Duodenal mucosa (tissue), 2 donors: Measurements from ENCODE around the gene EDA.

Experiments used
- H3K27ac ChIP-seq: one replicate; pipeline ENCODE4 v1.7.0; 2013; ENCODE audit warnings: low read depth, low read length
- H3K27me3 ChIP-seq, 2 donors: one replicate each; pipeline ENCODE4 v1.7.0; 2013; ENCODE audit warnings: low read length in 2 of 2, control low read depth in 1 of 2; ENCODE audit not compliant: insufficient read depth in 2 of 2, control insufficient read depth in 1 of 2
- H3K36me3 ChIP-seq, 2 donors: one replicate each; pipeline ENCODE4 v1.7.0; 2013; ENCODE audit warnings: low read length in 2 of 2, control low read depth in 1 of 2; ENCODE audit not compliant: insufficient read depth in 2 of 2, control insufficient read depth in 1 of 2
- H3K4me1 ChIP-seq, 2 donors: one replicate each; pipeline ENCODE4 v1.7.0; 2013; ENCODE audit warnings: low read length in 2 of 2, control low read depth in 1 of 2; ENCODE audit not compliant: insufficient read depth in 2 of 2, control insufficient read depth in 1 of 2
- H3K4me3 ChIP-seq, 2 donors: one replicate each; pipeline ENCODE4 v1.7.0; 2013; ENCODE audit warnings: low read length in 2 of 2, low read depth in 1 of 2
- H3K9ac ChIP-seq, 2 donors: one replicate each; pipeline ENCODE4 v1.7.0; 2013; ENCODE audit warnings: low read length in 2 of 2, low read depth in 1 of 2
- H3K9me3 ChIP-seq, 2 donors: one replicate each; pipeline ENCODE4 v1.7.0; 2013; ENCODE audit warnings: low read length in 2 of 2, control low read depth in 1 of 2; ENCODE audit not compliant: control insufficient read depth in 1 of 2

Gene EDA

DNA sequence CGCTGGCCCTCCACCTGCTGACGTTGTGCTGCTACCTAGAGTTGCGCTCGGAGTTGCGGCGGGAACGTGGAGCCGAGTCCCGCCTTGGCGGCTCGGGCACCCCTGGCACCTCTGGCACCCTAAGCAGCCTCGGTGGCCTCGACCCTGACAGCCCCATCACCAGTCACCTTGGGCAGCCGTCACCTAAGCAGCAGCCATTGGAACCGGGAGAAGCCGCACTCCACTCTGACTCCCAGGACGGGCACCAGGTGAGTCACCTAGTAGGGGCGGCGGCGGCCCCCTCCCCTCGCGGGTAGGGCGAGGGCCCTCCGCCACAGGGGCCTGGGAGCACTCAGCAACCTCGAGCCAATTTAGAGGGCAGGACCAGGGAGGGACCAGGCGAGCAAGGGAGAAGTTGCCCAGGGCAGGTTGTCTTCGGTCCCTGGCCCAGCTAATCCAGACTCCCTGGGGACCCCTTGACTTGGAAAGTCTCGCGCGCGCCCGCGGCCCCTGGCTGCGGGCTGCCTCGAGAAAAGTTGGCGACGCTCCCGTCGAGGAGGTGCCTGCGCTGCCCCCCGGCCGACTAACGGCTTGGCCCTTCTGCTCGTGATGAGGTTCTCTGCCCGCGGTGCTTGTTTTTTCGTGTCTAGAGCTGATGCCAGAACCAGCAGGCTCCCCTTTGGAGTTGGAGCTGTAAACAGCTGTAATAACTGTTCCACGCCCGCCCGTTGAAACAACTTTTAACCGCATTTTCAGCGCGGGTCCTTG, 717 bp downstream of the EDA start:
- Histone ChIP-seq H3K4me3 (peak overlapping the region; percentile 55 to 58), H3K27ac (no peak overlapping the region), H3K9ac (no peak overlapping the region)

DNA sequence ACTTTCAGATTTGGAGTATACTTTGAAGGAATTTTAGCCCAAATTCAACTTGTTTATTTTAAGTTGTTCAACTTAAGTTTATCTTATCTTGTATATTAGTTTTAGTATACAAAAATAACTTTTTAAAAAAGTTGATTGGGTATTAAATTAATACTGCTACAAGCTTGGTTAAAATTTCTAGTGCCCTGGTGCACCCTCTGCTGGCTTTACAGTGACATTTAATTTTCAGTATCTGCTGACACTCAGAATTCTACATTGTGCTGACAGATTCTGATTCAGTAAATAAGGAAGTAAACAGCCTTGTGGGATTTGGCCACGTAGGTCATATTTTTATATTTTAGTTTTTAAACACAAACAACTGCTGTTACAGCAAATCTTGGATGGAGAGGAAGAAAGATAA, 2.9 kb downstream of the EDA start:
- no peaks in the 10 kb centered on the region for H3K36me3 ChIP-seq
- no peak overlapping the region for H3K9ac ChIP-seq
- no peaks in the 10 kb centered on the region for H3K9me3 ChIP-seq
- no peaks in the 10 kb centered on the region for H3K4me1 ChIP-seq
- H3K4me3 ChIP-seq = no peak overlapping the region
- no peak overlapping the region for H3K27ac ChIP-seq
- H3K27me3 ChIP-seq = no peaks in the 10 kb centered on the region

More for the DNA sequence above, 717 bp downstream of the EDA start:
- no peaks in the 10 kb centered on the region for H3K4me1 ChIP-seq
- H3K27me3 ChIP-seq = no peaks in the 10 kb centered on the region
- no peaks in the 10 kb centered on the region for H3K9me3 ChIP-seq
- H3K36me3 ChIP-seq = no peaks in the 10 kb centered on the region

DNA sequence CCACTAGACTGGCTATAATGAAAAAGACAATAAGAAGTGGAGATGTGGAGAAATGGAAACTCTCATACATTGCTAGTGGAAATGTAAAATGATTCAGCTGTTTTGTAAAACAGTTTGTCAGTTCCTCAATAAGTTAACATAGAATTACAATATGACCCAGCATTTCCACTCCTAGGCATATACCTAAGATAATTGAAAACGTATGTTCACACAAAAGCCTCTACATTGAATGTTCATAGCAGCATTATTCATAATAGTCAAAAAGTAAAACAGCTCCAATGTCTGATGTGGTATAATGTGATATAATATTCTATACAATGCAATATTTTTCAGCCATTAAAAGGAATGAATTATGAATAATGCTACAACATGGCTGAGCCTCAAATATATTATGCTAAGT, 10.2 kb downstream of the EDA start:
- Histone ChIP-seq H3K4me3 (no peak overlapping the region), H3K36me3 (no peaks in the 10 kb centered on the region), H3K27ac (no peak overlapping the region), H3K9ac (no peak overlapping the region), H3K4me1 (no peaks in the 10 kb centered on the region), H3K9me3 (no peaks in the 10 kb centered on the region), H3K27me3 (no peaks in the 10 kb centered on the region)

DNA sequence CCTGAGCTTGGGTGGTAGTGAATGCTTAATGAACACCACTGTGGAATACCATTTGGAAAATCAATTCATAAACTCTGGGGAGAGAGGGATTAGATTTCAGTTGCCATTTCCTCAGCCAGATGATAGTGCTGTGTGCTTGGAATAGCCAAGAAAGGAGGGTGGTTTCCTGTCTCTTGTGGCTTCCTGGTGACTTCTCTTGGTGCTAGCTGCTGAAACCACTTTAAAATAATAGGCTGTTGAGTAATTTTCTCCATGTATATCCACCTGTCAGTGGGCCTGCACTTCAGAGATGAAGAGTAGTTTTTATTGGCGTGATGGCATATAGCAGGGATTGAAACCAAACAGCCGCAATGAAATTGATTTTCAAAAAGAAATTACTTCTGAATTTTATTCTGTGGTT, 11.8 kb downstream of the EDA start:
- Histone ChIP-seq H3K27ac (no peak overlapping the region), H3K36me3 (no peaks in the 10 kb centered on the region), H3K27me3 (no peaks in the 10 kb centered on the region), H3K4me3 (no peak overlapping the region), H3K9ac (no peak overlapping the region), H3K9me3 (no peaks in the 10 kb centered on the region), H3K4me1 (no peaks in the 10 kb centered on the region)

DNA sequence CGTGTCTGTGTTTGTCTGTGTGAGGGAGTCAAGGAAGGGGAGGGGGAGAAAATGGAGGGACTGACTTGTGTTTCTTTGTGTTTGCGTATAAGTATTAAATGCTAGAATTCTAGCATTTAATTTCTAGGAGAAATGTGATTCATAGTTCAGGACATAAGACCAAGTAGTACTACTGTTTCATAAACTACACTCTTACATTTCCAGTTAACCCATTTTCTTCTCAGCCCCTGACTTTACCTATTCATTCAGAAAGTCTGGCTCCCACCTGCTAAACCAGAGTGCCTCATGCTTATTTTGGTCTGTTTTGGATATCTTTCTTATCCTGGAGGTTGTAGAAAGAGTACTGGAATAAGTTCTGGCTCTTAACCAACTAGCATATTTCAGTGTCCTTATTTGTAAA, 14.2 kb downstream of the EDA start:
- Histone ChIP-seq H3K9me3 (no peaks in the 10 kb centered on the region), H3K27ac (no peak overlapping the region), H3K9ac (no peak overlapping the region), H3K4me1 (no peaks in the 10 kb centered on the region), H3K4me3 (no peak overlapping the region), H3K36me3 (no peaks in the 10 kb centered on the region), H3K27me3 (no peaks in the 10 kb centered on the region)

DNA sequence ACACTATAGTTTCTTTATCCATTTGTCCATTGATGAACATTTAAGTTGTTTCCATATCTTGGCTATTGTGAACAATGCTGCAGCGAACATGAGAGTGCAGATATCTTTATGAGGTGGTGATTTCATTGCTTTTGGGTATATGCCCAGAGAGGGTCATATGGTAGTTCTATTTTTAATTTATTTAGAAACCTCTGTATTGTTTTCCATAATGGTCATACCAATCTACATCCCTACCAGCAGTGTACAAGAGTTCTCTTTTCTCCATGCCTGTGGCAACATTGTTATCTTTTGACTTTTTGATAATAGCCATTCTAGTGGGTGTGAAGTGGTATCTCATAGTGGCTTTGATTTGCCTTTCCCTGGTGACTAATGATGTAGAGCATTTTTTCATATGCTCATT, 48.8 kb downstream of the EDA start:
- no peak overlapping the region for H3K27ac ChIP-seq
- H3K36me3 ChIP-seq = no peaks in the 10 kb centered on the region
- peaks cover 0 to 6% of the 10 kb centered on the region in 2 donors for H3K9me3 ChIP-seq
- no peak overlapping the region for H3K4me3 ChIP-seq
- H3K4me1 ChIP-seq = no peaks in the 10 kb centered on the region
- no peak overlapping the region for H3K9ac ChIP-seq
- no peaks in the 10 kb centered on the region for H3K27me3 ChIP-seq

DNA sequence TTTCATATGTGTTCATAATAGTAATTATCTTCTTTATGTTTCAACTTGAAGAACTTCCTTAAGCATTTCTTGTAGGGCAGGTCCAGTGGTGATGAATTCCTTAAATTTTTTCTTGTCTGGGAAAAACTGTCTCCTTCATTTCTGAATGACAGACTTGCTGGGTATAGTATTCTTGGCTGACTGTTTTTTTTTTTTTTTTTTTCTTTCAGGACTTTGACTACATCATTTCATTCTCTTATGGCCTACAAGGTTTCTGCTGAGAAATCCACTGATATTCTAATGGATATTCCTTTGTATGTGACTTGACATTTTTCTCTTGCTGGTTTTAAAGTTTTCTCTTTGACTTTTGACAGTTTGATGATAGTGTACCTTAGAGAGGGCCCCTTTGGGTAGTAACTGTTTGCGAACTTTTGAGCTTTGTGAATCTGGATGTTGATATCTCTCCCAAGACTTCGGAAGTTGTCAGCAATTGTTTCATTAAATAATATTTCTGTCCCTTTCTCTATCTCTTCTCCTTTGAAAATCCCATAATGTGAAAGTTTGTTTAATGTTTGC, 54.2 kb downstream of the EDA start:
- Histone ChIP-seq H3K4me1 (no peaks in the 10 kb centered on the region), H3K9me3 (peaks cover 6 to 10% of the 10 kb centered on the region in 2 donors), H3K36me3 (no peaks in the 10 kb centered on the region), H3K4me3 (no peak overlapping the region), H3K27me3 (no peaks in the 10 kb centered on the region), H3K27ac (no peak overlapping the region), H3K9ac (no peak overlapping the region)

DNA sequence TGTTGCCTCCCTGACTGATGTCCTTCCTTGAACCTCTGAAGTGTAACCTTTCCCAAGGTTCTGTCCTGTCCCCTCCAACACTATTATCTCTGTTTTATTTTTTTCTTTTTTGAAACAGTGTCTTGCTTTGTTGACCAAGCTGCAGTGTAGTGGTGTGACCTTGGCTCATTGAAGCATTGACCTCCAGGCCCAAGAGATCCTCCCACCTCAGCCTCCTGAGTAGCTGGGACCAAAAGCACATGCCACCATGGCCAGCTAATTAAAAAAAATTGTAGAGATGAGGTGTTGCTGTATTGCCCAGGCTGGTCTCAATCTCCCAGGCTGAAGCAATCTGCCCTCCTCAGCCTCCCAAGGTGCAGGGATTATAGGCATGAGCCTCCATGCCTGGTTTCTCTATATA, 59.0 kb downstream of the EDA start:
- Histone ChIP-seq H3K27ac (no peak overlapping the region), H3K9me3 (peaks cover 0 to 9% of the 10 kb centered on the region in 2 donors), H3K27me3 (no peaks in the 10 kb centered on the region), H3K9ac (no peak overlapping the region), H3K4me1 (no peaks in the 10 kb centered on the region), H3K4me3 (no peak overlapping the region), H3K36me3 (no peaks in the 10 kb centered on the region)

DNA sequence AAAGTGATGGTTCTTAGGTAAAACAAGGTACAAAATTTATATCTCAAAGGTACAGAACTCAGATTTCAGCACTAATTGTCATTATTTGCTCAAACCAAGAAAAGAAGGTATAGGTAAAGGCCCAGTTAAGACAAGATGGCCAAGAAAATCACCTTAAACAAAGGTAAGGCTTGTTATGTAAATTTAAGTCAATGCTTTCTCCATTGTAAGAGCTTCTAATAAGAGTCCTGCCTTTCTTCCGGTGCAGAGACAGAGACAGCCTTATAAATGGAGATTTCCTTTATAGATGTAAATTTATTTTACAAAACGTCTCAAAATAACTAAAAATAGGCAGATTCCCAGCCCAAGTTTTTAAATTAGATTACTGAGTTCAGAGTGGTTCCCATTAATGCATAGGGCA, 89.9 kb downstream of the EDA start:
- H3K9me3 ChIP-seq = no peaks in the 10 kb centered on the region
- no peak overlapping the region for H3K4me3 ChIP-seq
- H3K9ac ChIP-seq = no peak overlapping the region
- no peak overlapping the region for H3K27ac ChIP-seq
- H3K36me3 ChIP-seq = no peaks in the 10 kb centered on the region
- no peaks in the 10 kb centered on the region for H3K4me1 ChIP-seq
- H3K27me3 ChIP-seq = no peaks in the 10 kb centered on the region

DNA sequence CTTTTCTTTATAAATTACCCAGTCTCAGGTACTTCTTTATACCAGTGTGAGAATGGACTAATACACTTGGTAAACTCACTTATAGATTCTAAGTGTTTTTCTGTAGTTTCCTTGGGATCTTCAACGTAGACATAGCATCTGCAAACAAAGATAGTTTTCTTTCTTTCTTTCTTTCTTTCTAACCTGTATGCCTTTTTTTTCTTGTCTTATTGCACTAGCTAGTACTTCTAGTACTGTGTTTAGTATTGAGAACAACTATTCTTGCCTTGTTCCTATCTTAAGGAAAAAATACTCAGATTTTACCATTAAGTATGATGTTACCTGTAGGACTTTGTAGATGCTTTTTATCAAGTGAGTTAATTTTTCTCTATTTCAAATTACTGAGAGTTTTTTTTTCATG, 102.2 kb downstream of the EDA start:
- no peaks in the 10 kb centered on the region for H3K36me3 ChIP-seq
- no peak overlapping the region for H3K27ac ChIP-seq
- H3K9me3 ChIP-seq = peaks cover 0 to 5% of the 10 kb centered on the region in 2 donors
- H3K4me3 ChIP-seq = no peak overlapping the region
- no peaks in the 10 kb centered on the region for H3K27me3 ChIP-seq
- H3K9ac ChIP-seq = no peak overlapping the region
- H3K4me1 ChIP-seq = no peaks in the 10 kb centered on the region
